GM19455 (cell line): ENCODE data around the gene DLL1.

Source experiments
- ATAC-seq: cut with Tn5 transposase; IDR thresholded peaks from one replicate; pipeline ENCODE4 v1.9.1; 2021; ENCODE audit not compliant: unreplicated experiment

Gene DLL1

GRCh38 chr6:170283212-170284081 is 7.4 kb downstream of the DLL1 start:
- ATAC-seq = no peak

DNA sequence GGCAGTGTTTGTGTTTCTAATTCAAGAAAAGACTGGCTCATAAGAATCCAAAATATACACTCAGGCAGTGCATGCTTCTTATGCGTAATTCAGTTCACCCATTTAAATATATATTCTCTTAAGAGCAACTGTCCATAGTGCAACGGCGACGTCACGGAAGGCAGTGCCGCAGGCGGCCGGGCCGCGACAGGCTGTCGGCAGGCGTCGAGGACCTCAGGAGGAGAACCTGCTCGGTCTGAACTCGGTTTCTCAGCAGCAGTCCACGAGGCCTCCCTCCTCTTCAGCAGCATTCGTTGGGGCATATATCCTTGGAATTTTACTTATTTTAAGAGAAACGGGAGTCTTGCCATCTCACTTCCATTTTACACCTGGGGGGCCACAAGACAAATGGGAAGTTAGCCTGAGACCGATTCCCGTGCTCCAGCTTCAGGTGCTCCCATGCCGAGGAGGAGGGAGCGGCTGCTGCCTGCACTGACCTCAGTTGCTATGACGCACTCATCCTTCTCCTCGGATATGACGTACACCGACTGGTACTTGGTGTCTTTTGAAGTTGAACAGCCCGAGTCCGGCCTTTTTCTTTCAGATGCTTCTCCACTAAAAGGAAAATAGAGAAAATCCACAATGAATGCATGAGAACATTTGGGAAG is 8.2 kb downstream of the DLL1 start:
- no peak for ATAC-seq

DNA sequence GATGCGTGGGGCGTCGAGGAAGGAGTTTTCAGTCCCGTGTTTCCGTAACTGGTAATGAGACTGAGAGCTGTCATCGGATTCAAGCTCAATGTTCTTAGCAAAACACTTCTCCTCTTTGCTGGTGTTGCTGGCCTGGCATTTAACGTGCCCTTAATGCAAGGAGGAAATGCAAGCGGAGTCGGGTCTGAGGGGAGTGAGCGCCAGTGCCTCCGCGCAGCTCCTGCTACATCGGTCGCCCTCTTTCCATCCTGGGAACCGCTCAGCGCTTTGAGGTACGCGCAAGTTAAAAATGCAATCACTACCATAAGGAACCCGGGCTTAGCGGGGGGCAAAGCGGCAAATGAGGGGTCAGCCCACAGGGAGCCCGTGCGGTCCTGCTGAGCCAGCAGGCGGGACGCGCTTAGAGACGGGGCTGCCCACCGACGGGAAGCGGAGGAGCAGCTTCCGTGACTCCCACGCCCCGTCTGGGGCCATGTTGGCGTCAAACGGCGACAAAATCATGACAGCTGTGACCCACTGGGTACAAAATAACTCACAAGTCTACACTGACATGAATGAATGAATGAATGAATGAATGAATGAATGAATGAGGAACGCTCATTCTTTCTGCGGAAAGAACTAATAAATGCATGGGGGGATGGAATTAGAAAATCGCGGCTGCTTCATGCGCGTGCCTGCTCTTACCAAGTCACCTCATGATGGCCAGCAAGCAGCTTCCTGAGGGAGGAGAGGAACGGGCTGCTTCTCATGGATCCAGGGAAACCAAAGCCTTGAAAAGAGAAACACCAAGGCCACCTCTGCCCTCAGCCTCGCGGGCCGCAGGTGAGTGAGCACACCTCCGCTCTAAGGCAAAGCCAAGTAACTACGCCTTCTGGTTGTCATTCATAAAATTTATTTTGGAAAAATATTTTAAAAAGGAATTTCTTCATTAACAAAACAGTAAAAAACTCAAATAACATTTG is 9.3 kb downstream of the DLL1 start:
- no peak for ATAC-seq

GRCh38 chr6:170280689-170281045 is 10.2 kb downstream of the DLL1 start:
- ATAC-seq = peak; percentile 40

DNA sequence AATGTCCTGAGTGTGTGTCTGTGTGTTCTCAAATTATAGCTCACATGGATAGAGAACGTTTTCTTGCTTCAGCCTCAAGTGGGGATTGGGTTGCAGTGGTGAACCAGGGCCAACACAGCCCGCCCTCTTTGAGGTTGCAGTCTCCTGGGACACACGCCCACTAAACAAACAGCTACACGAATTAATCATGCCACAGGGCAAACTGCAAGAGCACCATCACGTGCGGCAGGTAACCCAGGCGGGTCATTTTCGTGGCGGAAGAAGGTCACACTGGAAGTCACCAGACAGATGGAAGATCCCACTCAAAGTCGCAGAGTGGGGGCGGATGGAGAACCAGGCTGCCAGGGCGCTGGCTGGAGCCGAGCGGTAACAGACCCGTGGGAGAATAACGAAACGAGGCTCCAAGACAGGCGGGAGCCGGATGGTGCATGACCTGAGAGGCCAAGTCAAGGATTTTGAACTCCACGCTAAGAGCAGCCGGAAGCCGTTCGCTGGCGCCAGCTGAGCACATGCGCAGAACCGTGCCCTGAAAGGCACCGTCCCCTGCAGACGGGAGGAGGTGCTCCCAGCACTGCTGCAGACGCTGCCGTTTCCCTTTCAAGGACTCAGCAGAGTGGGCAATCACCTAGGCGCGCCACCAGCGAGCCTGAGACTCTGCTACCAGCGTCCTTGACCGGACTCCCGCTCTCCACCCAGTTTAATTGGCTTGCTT is 10.7 kb downstream of the DLL1 start:
- peak; percentile 84 for ATAC-seq

DNA sequence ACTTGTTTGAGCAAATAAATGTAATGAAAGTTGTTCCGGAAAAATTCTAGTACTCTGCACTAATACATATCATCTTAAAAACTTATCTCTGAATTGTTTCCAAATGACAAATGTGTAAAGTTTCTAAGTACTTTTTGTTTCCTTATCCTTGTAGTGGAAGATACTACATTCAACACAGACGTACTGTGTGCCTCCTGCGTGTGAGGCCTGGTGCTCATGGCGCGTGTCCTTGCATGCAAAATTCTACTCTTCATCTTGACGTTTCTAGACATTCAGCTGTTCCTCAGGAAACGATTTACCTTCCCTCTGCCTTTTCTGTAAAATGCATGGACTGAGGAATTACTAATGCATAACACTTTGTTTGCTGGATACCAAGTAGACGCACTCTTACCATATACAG is 11.5 kb downstream of the DLL1 start:
- no peak for ATAC-seq

DNA sequence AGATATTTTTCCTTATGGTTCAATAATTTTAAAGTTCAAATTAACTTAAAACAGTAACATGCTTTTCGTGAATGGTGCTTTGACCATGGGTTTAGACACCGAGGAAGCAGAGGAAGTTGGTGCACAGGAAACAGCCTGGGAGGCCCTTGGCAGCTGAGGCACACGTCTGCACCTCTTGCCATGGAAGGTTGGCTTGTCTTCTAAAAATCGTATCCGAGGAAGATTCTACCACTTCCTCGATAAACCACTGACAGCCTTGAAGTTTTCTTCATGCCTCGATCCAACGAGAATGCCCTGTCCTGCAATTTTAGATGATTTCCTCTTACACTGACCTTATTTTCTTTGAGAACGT is 12.2 kb downstream of the DLL1 start:
- ATAC-seq = no peak

DNA sequence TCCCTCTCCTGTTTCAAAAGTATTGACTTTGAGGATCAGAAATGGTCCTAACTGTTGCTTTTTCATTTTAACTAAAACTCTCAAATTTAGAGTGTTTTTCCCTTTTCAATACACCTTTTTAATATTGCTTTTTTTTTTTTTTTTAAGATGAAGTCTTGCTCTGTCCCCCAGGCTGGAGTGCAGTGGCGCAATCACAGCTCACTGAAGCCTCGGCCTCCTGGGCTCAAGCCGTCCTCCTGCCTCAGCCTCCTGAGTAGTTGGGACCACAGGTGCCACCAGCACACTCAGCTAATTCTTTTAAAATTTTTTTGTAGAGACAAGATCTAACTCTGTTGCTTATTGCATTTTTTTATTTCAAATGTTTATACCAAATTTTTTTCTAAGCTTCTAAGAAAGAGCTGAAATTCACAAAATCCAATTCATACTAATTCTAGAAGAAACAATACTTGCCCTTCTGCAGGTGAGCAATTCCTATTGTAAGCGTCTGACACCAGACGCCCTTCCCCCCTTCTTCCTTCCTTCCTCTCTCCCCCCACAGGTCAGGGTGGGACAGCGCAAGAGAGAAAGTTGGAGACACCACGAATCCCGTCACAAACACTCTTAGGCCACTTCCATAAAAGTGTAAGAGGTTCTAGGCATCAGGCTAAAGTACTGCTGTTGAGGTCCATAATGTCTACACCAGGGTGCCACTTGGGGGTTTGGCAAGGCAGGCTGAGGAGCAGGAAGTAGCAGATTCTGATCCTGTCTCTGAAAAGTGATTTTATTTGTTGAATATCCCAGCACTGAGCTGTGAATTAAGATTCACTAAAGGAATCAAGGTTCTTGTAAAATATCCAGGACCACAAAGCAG is 12.8 kb downstream of the DLL1 start:
- no peak for ATAC-seq

- no peak for ATAC-seq
Measured at GRCh38 chr6:170276369-170277057, 14.4 kb downstream of the DLL1 start.

- ATAC-seq = no peak
Measured at GRCh38 chr6:170274713-170275560, 15.9 kb downstream of the DLL1 start.

- no peak for ATAC-seq
Measured at GRCh38 chr6:170273681-170274080, 17.2 kb downstream of the DLL1 start.

DNA sequence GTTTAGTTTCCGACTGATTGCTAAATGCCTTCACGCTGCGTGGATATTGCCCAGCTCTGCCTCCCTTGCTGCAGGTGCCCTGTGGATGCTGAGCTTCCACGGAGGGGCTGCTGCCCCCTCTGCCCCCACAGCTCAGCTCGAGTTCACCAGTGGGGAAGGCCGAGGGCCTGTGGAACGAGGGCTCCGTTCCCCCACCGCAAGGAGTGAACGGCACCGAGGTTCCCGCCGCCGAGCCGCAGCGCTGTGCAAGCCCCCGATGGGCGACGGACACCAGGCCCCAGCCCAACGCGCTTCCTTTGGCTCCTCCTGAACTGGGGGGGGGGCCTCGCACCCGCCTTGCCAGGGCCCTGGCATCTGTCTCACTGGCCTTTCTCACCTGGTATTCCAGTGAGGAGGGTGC is 17.7 kb downstream of the DLL1 start:
- no peak for ATAC-seq

GRCh38 chr6:170272341-170273065 is 18.4 kb downstream of the DLL1 start:
- ATAC-seq = no peak

DNA sequence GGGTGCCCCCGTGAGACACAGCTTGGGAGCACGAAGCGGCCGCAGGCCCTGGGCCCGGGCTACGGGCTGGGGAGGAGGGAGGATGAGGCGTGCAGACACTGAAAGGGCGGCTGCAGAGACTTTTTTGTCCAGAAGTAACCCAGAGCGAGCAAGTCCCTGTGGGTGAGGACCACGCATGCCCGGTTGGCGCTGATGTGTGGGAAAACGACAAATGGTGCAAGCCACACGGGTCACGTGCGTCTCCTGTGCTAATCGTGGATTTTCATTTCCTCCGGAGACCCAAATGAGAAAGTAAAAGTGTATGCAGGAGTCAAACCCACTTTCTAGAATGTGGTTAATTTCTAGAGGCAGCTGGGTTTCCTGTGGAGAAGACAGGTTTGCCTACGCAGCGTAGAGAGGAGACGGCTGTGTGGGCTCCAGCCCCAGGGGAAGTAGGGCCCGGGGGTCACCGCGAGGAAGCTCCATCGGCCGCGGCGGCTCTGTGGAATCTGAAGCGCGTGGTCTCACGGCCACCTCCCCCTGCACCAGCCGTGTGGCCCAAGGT is 19.0 kb downstream of the DLL1 start:
- peak; percentile 93 for ATAC-seq

DNA sequence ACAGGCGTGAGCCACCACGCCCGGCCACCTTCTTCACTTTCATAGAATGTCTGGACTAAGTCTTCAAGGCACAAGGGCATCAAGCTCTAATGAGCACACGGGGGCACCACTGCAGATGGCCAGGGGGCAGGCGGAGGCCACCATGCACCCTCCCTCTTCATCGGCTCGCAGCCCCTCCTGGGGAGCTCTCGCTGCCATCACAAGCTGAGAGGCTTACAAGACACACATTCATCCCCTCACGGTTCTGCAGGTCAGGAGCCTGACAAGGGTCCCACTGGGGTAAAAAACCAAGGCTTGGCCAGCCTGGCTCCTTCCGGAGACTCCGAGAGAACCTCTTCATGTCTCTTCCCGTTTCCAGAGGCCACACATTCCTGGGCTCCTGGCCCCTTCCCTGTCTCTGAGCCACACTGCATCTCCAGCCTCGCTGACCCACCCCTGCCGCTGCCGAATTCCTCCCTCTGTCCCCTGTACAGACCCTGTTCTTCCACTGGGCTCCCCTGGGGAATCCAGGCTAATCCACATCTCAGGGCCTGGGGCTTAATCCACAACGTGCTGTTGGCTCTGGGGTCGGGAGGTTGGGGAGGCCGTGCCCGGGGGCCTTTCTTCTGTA is 19.8 kb downstream of the DLL1 start:
- ATAC-seq = no peak

- no peak for ATAC-seq
Measured at GRCh38 chr6:170269846-170270541, 20.9 kb downstream of the DLL1 start.
